Amniotic epithelial cell (primary cell): ENCODE data around the gene AKT3.
"Not testable (repeated sequence)": the region's sequence is repeated elsewhere in the genome, so short reads cannot be mapped to it uniquely, and the experiment has no call there.

Experiments
- DNase-seq: peaks from one replicate; pipeline ENCODE4 v3.0.0-alpha.2; 2010; ENCODE audit warnings: low read depth

The AKT3 gene

GRCh38 chr1:243850202-243850451 is at the start of gene AKT3:
Gene AKT3, minus strand, starts transcription at chr1:243850243. Its CDS starts 7,073 bp downstream, at chr1:243843170.
- peak; percentile 67 for DNase-seq

- DNase-seq = no peak
Observed at GRCh38 chr1:243898278-243898677, 48.2 kb upstream of the AKT3 start.

- no peak for DNase-seq
Observed at GRCh38 chr1:243896313-243896712, 46.3 kb upstream of the AKT3 start.

- DNase-seq = no peak
Observed at GRCh38 chr1:243892456-243892855, 42.4 kb upstream of the AKT3 start.

GRCh38 chr1:243890576-243890975 is 40.5 kb upstream of the AKT3 start:
- peak; percentile 7 for DNase-seq

- DNase-seq = no peak
Observed at GRCh38 chr1:243885806-243886205, 35.8 kb upstream of the AKT3 start.

GRCh38 chr1:243884603-243885002 is 34.6 kb upstream of the AKT3 start:
- DNase-seq = no peak

- DNase-seq = peak; percentile 47
Observed at GRCh38 chr1:243883551-243883950, 33.5 kb upstream of the AKT3 start.

GRCh38 chr1:243882276-243882675 is 32.2 kb upstream of the AKT3 start:
- peak; percentile 35 for DNase-seq

GRCh38 chr1:243877058-243877457 is 27.0 kb upstream of the AKT3 start:
- DNase-seq = not testable (repeated sequence)

GRCh38 chr1:243855616-243856318 is 5.7 kb upstream of the AKT3 start:
- no peak for DNase-seq

- DNase-seq = no peak
Observed at GRCh38 chr1:243851765-243852164, 1.7 kb upstream of the AKT3 start.

GRCh38 chr1:243851257-243851756 is 1.3 kb upstream of the AKT3 start:
- no peak for DNase-seq

- peak; percentile 52 for DNase-seq
Observed at GRCh38 chr1:243850452-243851256, 611 bp upstream of the AKT3 start.

- peak; percentile 3 for DNase-seq
Observed at GRCh38 chr1:243849421-243850201, 432 bp downstream of the AKT3 start.

GRCh38 chr1:243848858-243849420 is 1.1 kb downstream of the AKT3 start:
- DNase-seq = peak; percentile 49

GRCh38 chr1:243848165-243848857 is 1.7 kb downstream of the AKT3 start:
- no peak for DNase-seq

GRCh38 chr1:243846761-243847160 is 3.3 kb downstream of the AKT3 start:
- no peak for DNase-seq

- DNase-seq = no peak
Observed at GRCh38 chr1:243845888-243846287, 4.2 kb downstream of the AKT3 start.

- no peak for DNase-seq
Observed at GRCh38 chr1:243844186-243844585, 5.9 kb downstream of the AKT3 start.

- DNase-seq = peak; percentile 74
Observed at GRCh38 chr1:243842978-243843511, 7.0 kb downstream of the AKT3 start.
